Skin epidermis (tissue), 12 donors: ENCODE data around the gene ANKRD28.
A peak's percentile ranks its signal among the peaks of the same experiment; 100 is the strongest.

Source experiments
- H3K27ac ChIP-seq, 21 experiments: fragments of 200-600 bp; sonication (generic) in 11 of 21; one replicate each; pipeline ENCODE4 v1.5.0; 2020; ENCODE audit warnings: mild to moderate bottlenecking in 3 of 21, inconsistent platforms in 2 of 21, moderate library complexity in 2 of 21
- H3K4me3 ChIP-seq, 7 experiments: fragments of 200-600 bp; sonication (generic) in 2 of 7; one replicate each; pipeline ENCODE4 v1.5.0; 2020; ENCODE audit warnings: inconsistent platforms in 2 of 7, mild to moderate bottlenecking in 2 of 7, moderate library complexity in 1 of 7

The ANKRD28 gene

GRCh38 chr3:15682561-15683185 lies 115.1 kb downstream of the ANKRD28 start:
- Histone ChIP-seq H3K4me3 (no peak overlapping the region), H3K27ac (peak overlapping the region in 7 of 21 experiments; percentile 10 to 57 (median 37))

GRCh38 chr3:15681668-15682067 lies 116.1 kb downstream of the ANKRD28 start:
- H3K4me3 ChIP-seq: no peak overlapping the region
- no peak overlapping the region for H3K27ac ChIP-seq

GRCh38 chr3:15679306-15679705 lies 118.5 kb downstream of the ANKRD28 start:
- H3K4me3 ChIP-seq: no peak overlapping the region
- H3K27ac ChIP-seq: no peak overlapping the region

GRCh38 chr3:15676259-15676658 lies 121.5 kb downstream of the ANKRD28 start:
- H3K27ac ChIP-seq: no peak overlapping the region
- no peak overlapping the region for H3K4me3 ChIP-seq

- H3K4me3 ChIP-seq: no peak overlapping the region
- no peak overlapping the region for H3K27ac ChIP-seq
Observed at GRCh38 chr3:15673536-15673935, 124.2 kb downstream of the ANKRD28 start.

GRCh38 chr3:15667484-15667883 lies 130.3 kb downstream of the ANKRD28 start:
- Histone ChIP-seq H3K4me3 (no peak overlapping the region), H3K27ac (no peak overlapping the region)

GRCh38 chr3:15666277-15666676 lies 131.5 kb downstream of the ANKRD28 start:
- H3K27ac ChIP-seq: no peak overlapping the region

GRCh38 chr3:15665510-15666150 lies 132.1 kb downstream of the ANKRD28 start:
- H3K4me3 ChIP-seq: no peak overlapping the region
- no peak overlapping the region for H3K27ac ChIP-seq

More at GRCh38 chr3:15666277-15666676, 131.5 kb downstream of the ANKRD28 start:
- no peak overlapping the region for H3K4me3 ChIP-seq

GRCh38 chr3:15664144-15664543 lies 133.6 kb downstream of the ANKRD28 start:
- no peak overlapping the region for H3K4me3 ChIP-seq
- H3K27ac ChIP-seq: no peak overlapping the region

GRCh38 chr3:15660055-15660935 lies 137.5 kb downstream of the ANKRD28 start:
- Histone ChIP-seq H3K4me3 (no peak overlapping the region), H3K27ac (no peak overlapping the region)

- H3K27ac ChIP-seq: no peak overlapping the region
- no peak overlapping the region for H3K4me3 ChIP-seq
Observed at GRCh38 chr3:15659254-15659975, 138.4 kb downstream of the ANKRD28 start.

- no peak overlapping the region for H3K4me3 ChIP-seq
- no peak overlapping the region for H3K27ac ChIP-seq
Observed at GRCh38 chr3:15657016-15657415, 140.8 kb downstream of the ANKRD28 start.

GRCh38 chr3:15656342-15656741 lies 141.4 kb downstream of the ANKRD28 start:
- no peak overlapping the region for H3K27ac ChIP-seq
- H3K4me3 ChIP-seq: no peak overlapping the region

GRCh38 chr3:15654891-15655290 lies 142.9 kb downstream of the ANKRD28 start:
- H3K4me3 ChIP-seq: no peak overlapping the region
- H3K27ac ChIP-seq: no peak overlapping the region

- no peak overlapping the region for H3K4me3 ChIP-seq
- H3K27ac ChIP-seq: no peak overlapping the region
Observed at GRCh38 chr3:15654127-15654526, 143.7 kb downstream of the ANKRD28 start.

- no peak overlapping the region for H3K27ac ChIP-seq
- no peak overlapping the region for H3K4me3 ChIP-seq
Observed at GRCh38 chr3:15653321-15653720, 144.5 kb downstream of the ANKRD28 start.

- Histone ChIP-seq H3K4me3 (no peak overlapping the region), H3K27ac (no peak overlapping the region)
Observed at GRCh38 chr3:15651396-15651795, 146.4 kb downstream of the ANKRD28 start.

GRCh38 chr3:15649858-15650257 lies 147.9 kb downstream of the ANKRD28 start:
- no peak overlapping the region for H3K27ac ChIP-seq
- H3K4me3 ChIP-seq: no peak overlapping the region

- Histone ChIP-seq H3K27ac (peak overlapping the region in 1 of 21 experiments; percentile 19), H3K4me3 (no peak overlapping the region)
Observed at GRCh38 chr3:15649341-15649740, 148.4 kb downstream of the ANKRD28 start.

GRCh38 chr3:15647611-15648167 lies 150.1 kb downstream of the ANKRD28 start:
- no peak overlapping the region for H3K4me3 ChIP-seq
- peak overlapping the region in 20 of 21 experiments; percentile 29 to 94 (median 80) for H3K27ac ChIP-seq
